Spleen (tissue), 7 donors: ENCODE data around the gene GATA6.

ENCODE experiments used
- CTCF ChIP-seq, 11 experiments: fragments of 200-600 bp in 7 of 11; fragments of 450-650 bp in 4 of 11; sonication (generic) in 4 of 11; IDR thresholded peaks in 8 of 11; conservative IDR thresholded peaks in 3 of 11; 1 replicate in 7 of 11; 2 replicates in 4 of 11; pipeline versions ENCODE4 v1.4.0 to v1.8.0; 2016 to 2021; ENCODE audit warnings: antibody characterized with exemption in 11 of 11, inconsistent platforms in 4 of 11, mild to moderate bottlenecking in 1 of 11
- POLR2A ChIP-seq, 3 donors: fragments of 450-650 bp; IDR thresholded peaks; one replicate each; pipeline ENCODE4 v1.5.1; 2017; ENCODE audit warnings: antibody characterized with exemption in 3 of 3, mild to moderate bottlenecking in 1 of 3
- POLR2AphosphoS5 ChIP-seq, 3 donors: sonication (generic); formaldehyde crosslinking; IDR thresholded peaks; one replicate each; pipeline ENCODE4 v1.5.1; 2017; ENCODE audit warnings: antibody characterized with exemption in 3 of 3
- donor health status: DM: no; HTN: no; CAD: no; lungs with moderate emphysema.
- donor health status: DM: no; HTN: no; CAD: no.
- donor health status: DM: no; HTN: no; CAD: no.

- TF ChIP-seq POLR2A (IDR thresholded peaks at IDR 0.05) (no peak), CTCF (IDR thresholded peaks at IDR 0.05 in 8 of 11, conservative IDR thresholded peaks at IDR 0.05 in 3 of 11) (no peak), POLR2AphosphoS5 (IDR thresholded peaks at IDR 0.05) (no peak)
These were observed 13.7 kb downstream of the GATA6 start for GRCh38 chr18:22182884-22183697.
